Neural cell (in vitro differentiated cells): ENCODE measurements around the gene RPL41.

Experiments
- EP300 ChIP-seq: fragments of 450-650 bp; conservative IDR thresholded peaks from 2 replicates; pipeline ENCODE4 v1.6.1; 2014; ENCODE audit warnings: antibody characterized with exemption, mild to moderate bottlenecking, moderate library complexity; ENCODE audit not compliant: poor library complexity, severe bottlenecking
- EZH2 ChIP-seq: fragments of 200-600, 300-800 bp; shearing (Covaris generic), sonication (generic); IDR thresholded peaks from 2 replicates; pipeline ENCODE4 v1.6.1; 2014; ENCODE audit warnings: antibody characterized with exemption, low read length, borderline replicate concordance, mild to moderate bottlenecking; ENCODE audit not compliant: insufficient read depth, poor library complexity, severe bottlenecking
- MXI1 ChIP-seq: fragments of 450-650 bp; conservative IDR thresholded peaks from 2 replicates; pipeline ENCODE4 v1.6.1; 2014; ENCODE audit warnings: antibody characterized with exemption, mild to moderate bottlenecking; ENCODE audit not compliant: poor library complexity, severe bottlenecking
- POLR2AphosphoS5 ChIP-seq: IDR thresholded peaks from 2 replicates; pipeline ENCODE4 v1.6.1; 2012
- RAD21 ChIP-seq: fragments of 450-650 bp; conservative IDR thresholded peaks from 2 replicates; pipeline ENCODE4 v1.6.1; 2014; ENCODE audit warnings: antibody characterized with exemption, mild to moderate bottlenecking, moderate library complexity
- SMC3 ChIP-seq: fragments of 450-650 bp; conservative IDR thresholded peaks from 2 replicates; pipeline ENCODE4 v1.6.1; 2014; ENCODE audit warnings: antibody characterized with exemption, mild to moderate bottlenecking, moderate library complexity; ENCODE audit not compliant: poor library complexity
- TAF1 ChIP-seq: IDR thresholded peaks from 2 replicates; pipeline ENCODE4 v1.6.1; 2012; ENCODE audit warnings: low read depth
- TF ChIP-seq, protein P1 (sequence below): fragments of 450-650 bp; IDR thresholded peaks from 2 replicates; pipeline ENCODE4 v1.5.1; 2014; ENCODE audit warnings: antibody characterized with exemption, mild to moderate bottlenecking, moderate library complexity; ENCODE audit not compliant: poor library complexity, severe bottlenecking
- TF ChIP-seq, protein P2 (sequence below): IDR thresholded peaks from 2 replicates; pipeline ENCODE4 v1.6.1; 2012; ENCODE audit warnings: borderline replicate concordance

DNA sequence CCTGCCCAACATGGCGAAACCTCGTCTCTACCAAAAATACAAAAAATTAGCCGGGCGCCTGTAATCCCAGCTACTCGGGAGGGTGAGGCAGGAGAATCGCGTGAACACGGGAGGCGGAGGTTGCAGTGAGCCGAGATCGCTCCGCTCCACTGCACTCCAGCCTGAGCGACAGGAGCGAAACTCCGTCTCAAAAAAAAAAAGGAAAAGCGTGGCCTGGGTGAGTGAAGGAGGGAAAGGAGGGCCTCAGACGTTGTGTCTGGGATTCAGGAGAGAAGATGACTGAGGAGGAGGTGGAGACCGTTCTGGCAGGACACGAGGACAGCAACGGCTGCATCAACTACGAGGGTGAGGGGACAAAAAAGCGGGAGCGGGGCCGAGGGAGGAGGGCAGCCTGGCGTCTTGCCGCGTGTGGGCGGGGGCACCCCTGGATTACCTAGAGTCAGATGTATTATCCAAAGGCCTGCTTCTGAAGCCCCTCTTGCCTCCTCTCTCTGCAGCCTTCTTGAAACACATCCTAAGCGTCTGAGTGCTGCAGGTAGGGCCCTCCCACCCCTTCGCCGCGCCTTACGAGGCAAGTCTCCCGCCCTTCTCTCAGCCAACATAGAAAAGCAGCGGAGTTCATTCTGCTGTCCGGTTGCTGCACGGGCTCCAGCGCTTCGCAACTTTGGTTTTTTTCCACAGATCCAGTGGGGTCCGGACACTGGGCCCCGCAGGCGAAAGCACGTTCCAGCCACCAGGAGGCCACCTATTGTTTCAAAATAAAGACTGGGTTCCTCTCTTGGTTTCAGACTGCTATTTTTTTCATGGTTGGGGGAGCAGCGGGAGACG, 41.0 kb downstream of the RPL41 start:
- TF ChIP-seq, protein P1, sequence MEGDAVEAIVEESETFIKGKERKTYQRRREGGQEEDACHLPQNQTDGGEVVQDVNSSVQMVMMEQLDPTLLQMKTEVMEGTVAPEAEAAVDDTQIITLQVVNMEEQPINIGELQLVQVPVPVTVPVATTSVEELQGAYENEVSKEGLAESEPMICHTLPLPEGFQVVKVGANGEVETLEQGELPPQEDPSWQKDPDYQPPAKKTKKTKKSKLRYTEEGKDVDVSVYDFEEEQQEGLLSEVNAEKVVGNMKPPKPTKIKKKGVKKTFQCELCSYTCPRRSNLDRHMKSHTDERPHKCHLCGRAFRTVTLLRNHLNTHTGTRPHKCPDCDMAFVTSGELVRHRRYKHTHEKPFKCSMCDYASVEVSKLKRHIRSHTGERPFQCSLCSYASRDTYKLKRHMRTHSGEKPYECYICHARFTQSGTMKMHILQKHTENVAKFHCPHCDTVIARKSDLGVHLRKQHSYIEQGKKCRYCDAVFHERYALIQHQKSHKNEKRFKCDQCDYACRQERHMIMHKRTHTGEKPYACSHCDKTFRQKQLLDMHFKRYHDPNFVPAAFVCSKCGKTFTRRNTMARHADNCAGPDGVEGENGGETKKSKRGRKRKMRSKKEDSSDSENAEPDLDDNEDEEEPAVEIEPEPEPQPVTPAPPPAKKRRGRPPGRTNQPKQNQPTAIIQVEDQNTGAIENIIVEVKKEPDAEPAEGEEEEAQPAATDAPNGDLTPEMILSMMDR: peak; percentile 34
- TF ChIP-seq, protein P2, sequence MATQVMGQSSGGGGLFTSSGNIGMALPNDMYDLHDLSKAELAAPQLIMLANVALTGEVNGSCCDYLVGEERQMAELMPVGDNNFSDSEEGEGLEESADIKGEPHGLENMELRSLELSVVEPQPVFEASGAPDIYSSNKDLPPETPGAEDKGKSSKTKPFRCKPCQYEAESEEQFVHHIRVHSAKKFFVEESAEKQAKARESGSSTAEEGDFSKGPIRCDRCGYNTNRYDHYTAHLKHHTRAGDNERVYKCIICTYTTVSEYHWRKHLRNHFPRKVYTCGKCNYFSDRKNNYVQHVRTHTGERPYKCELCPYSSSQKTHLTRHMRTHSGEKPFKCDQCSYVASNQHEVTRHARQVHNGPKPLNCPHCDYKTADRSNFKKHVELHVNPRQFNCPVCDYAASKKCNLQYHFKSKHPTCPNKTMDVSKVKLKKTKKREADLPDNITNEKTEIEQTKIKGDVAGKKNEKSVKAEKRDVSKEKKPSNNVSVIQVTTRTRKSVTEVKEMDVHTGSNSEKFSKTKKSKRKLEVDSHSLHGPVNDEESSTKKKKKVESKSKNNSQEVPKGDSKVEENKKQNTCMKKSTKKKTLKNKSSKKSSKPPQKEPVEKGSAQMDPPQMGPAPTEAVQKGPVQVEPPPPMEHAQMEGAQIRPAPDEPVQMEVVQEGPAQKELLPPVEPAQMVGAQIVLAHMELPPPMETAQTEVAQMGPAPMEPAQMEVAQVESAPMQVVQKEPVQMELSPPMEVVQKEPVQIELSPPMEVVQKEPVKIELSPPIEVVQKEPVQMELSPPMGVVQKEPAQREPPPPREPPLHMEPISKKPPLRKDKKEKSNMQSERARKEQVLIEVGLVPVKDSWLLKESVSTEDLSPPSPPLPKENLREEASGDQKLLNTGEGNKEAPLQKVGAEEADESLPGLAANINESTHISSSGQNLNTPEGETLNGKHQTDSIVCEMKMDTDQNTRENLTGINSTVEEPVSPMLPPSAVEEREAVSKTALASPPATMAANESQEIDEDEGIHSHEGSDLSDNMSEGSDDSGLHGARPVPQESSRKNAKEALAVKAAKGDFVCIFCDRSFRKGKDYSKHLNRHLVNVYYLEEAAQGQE: no peak
- TF ChIP-seq RAD21 (peak; percentile 8), EP300 (no peak), EZH2 (no peak), TAF1 (no peak), POLR2AphosphoS5 (peak; percentile 7), MXI1 (peak; percentile 31), SMC3 (no peak)
